ENCODE results near the gene SLC4A9.

The SLC4A9 gene

DNA sequence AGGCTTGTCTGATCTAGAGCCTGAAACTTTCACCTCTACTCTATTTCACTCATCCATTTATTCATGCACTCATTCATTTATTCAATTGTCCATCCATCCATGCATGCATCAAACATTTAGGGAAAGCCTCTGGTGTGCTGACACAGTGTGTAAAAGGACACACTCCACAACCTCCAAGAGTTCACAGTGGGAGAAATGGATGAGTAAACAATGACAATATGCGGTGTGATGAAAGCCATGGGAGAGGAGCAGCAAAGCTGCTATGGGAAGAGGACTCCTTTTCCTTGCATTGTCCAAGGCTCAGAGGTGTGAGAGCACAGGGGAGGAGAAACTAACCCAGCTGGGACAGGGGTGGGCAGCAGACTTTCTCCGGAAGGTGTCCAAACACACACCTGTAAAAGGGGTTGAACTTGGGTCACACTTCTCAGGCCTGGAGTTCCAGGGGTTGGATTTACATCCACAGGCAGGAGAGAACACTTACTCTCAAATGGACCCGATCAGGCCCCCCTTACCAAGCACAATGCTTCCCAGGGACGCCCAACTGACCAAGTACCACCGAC, 35.9 kb upstream of the SLC4A9 start:
- Histone ChIP-seq H3K27me3 (replicated peaks; ENCODE audit: control insufficient read depth, insufficient read depth, low read length, poor library complexity, severe bottlenecking) (no peaks in the 10 kb centered on the region), H3K4me3 (ENCODE audit: insufficient read depth, low read depth, low read length, poor library complexity, severe bottlenecking) (no peak overlapping the region), H3K4me1 (ENCODE audit: control insufficient read depth, insufficient read depth, low read length, poor library complexity, severe bottlenecking) (no peaks in the 10 kb centered on the region), H3K36me3 (ENCODE audit: control insufficient read depth, insufficient read depth, low read length) (no peaks in the 10 kb centered on the region), H3K27ac (ENCODE audit: insufficient read depth, low read length, poor library complexity, severe bottlenecking) (no peak overlapping the region), H3K9me3 (ENCODE audit: control insufficient read depth, low read length) (no peaks in the 10 kb centered on the region)
- DNase-seq: no peak

DNA sequence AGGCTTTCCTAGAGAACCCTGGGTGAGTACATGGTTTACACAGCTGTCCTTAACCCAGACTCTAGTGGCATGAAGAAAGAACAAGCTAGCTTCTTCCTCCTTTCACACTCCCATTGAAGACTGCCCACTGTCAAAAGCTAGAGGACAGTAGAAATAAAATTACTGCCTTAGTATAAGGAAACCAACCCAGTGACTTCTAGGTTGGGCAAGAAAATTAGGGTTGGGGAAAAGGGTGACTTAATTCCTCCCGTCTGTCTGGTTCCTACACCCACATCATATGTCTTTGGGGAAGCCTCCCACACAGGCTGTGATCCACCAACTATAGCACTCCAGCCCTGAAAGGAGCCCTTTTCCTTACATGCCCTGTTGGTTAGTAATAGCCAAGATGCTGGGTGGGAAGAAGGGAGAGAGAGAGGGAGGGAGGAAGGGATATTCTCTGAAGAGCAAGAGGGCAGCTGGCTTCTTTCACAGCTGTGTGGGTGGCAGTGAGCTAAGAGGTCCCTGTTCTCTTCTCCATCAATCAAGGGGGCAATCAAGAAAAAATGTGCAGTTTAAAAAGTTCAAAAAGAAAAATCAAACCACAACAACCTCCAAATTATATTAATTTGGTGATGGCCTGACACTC, 35.3 kb upstream of the SLC4A9 start:
- H3K27me3 ChIP-seq (replicated peaks; ENCODE audit: control insufficient read depth, insufficient read depth, low read length, poor library complexity, severe bottlenecking): no peaks in the 10 kb centered on the region
- H3K4me1 ChIP-seq (ENCODE audit: control insufficient read depth, insufficient read depth, low read length, poor library complexity, severe bottlenecking): no peaks in the 10 kb centered on the region
- H3K9me3 ChIP-seq (ENCODE audit: control insufficient read depth, low read length): no peaks in the 10 kb centered on the region
- no peak for DNase-seq
- no peak overlapping the region for H3K4me3 ChIP-seq (ENCODE audit: insufficient read depth, low read depth, low read length, poor library complexity, severe bottlenecking)
- no peaks in the 10 kb centered on the region for H3K36me3 ChIP-seq (ENCODE audit: control insufficient read depth, insufficient read depth, low read length)
- no peak overlapping the region for H3K27ac ChIP-seq (ENCODE audit: insufficient read depth, low read length, poor library complexity, severe bottlenecking)

DNA sequence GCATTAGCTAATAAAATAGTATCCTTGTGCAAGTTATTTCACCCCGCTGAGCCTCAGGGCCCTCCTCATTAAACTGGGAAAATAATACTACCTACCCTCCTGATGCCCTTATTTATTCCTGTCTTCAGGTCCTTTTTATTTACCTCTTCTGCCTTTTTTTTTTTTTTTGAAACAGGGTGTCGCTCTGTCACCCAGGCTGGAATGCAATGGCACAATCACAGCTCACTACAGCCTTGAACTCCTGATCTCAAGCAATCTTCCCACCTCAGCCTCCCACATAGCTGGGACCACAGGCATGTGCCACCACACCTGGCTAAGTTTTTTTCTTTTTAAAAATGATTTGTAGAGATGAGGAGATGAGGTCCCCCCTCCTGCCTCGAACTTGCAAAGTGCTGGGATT, 34.5 kb upstream of the SLC4A9 start:
- no peaks in the 10 kb centered on the region for H3K4me1 ChIP-seq (ENCODE audit: control insufficient read depth, insufficient read depth, low read length, poor library complexity, severe bottlenecking)
- H3K4me3 ChIP-seq (ENCODE audit: insufficient read depth, low read depth, low read length, poor library complexity, severe bottlenecking): no peak overlapping the region
- no peak overlapping the region for H3K27ac ChIP-seq (ENCODE audit: insufficient read depth, low read length, poor library complexity, severe bottlenecking)
- no peaks in the 10 kb centered on the region for H3K9me3 ChIP-seq (ENCODE audit: control insufficient read depth, low read length)
- no peak for DNase-seq
- H3K27me3 ChIP-seq (replicated peaks; ENCODE audit: control insufficient read depth, insufficient read depth, low read length, poor library complexity, severe bottlenecking): no peaks in the 10 kb centered on the region
- H3K36me3 ChIP-seq (ENCODE audit: control insufficient read depth, insufficient read depth, low read length): no peaks in the 10 kb centered on the region

DNA sequence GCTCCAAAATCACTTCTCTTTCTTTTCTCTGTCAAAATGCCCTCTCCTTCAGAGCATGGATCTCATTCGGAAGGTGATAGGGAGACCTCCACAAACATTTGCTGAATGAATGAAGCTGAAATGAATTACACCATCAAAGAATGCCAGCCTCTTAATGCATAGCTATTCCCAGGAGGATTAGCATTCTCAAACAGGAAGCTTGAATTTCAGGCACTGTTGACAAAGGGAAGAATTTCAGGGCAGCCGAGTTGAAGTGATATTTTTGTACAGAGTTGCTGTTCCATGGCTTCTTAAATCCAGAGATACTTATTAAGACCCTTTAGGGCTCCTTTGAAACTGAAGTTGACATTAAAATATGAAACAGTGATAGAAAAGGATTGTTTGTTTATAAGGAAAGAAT, 32.4 kb upstream of the SLC4A9 start:
- Histone ChIP-seq H3K4me1 (ENCODE audit: control insufficient read depth, insufficient read depth, low read length, poor library complexity, severe bottlenecking) (no peaks in the 10 kb centered on the region), H3K9me3 (ENCODE audit: control insufficient read depth, low read length) (no peaks in the 10 kb centered on the region), H3K36me3 (ENCODE audit: control insufficient read depth, insufficient read depth, low read length) (no peaks in the 10 kb centered on the region), H3K27ac (ENCODE audit: insufficient read depth, low read length, poor library complexity, severe bottlenecking) (no peak overlapping the region), H3K4me3 (ENCODE audit: insufficient read depth, low read depth, low read length, poor library complexity, severe bottlenecking) (no peak overlapping the region), H3K27me3 (replicated peaks; ENCODE audit: control insufficient read depth, insufficient read depth, low read length, poor library complexity, severe bottlenecking) (no peaks in the 10 kb centered on the region)
- no peak for DNase-seq

DNA sequence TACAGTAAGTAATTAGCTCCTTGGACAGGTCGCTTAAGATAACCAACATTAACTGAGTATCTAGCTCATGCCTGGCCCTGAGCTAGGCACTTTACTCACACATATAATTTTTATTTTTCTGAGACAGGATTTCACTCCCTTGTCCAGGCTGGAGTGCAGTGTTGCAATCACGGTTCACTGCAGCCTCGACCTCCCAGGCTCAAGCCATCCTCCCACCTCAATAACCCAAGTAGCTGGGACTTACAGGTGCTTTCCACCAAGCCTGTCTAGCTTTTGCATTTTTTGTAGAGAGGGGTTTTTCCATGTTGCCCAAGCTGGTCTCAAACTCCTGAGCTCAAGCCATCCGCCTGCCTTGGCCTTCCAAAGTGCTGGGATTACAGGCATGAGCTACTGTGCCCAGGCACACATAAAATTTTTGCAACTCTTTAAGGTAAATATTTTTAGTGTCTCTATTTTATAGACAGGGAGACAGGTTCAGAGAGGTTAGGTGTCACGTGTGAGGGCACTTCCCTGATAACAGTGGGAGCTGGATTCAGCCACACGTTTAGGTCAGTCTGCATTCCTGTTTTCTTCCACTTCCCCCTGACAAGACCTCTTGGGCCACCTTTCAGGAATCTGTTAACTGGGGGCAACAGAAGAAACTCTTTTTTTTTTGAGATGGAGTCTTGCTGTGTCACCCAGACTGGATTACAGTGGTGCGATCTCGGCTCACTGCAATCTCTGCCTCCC, 31.8 kb upstream of the SLC4A9 start:
- Histone ChIP-seq H3K4me3 (ENCODE audit: insufficient read depth, low read depth, low read length, poor library complexity, severe bottlenecking) (no peak overlapping the region), H3K27me3 (replicated peaks; ENCODE audit: control insufficient read depth, insufficient read depth, low read length, poor library complexity, severe bottlenecking) (no peaks in the 10 kb centered on the region), H3K4me1 (ENCODE audit: control insufficient read depth, insufficient read depth, low read length, poor library complexity, severe bottlenecking) (no peaks in the 10 kb centered on the region), H3K9me3 (ENCODE audit: control insufficient read depth, low read length) (no peaks in the 10 kb centered on the region), H3K36me3 (ENCODE audit: control insufficient read depth, insufficient read depth, low read length) (no peaks in the 10 kb centered on the region), H3K27ac (ENCODE audit: insufficient read depth, low read length, poor library complexity, severe bottlenecking) (no peak overlapping the region)
- no peak for DNase-seq

DNA sequence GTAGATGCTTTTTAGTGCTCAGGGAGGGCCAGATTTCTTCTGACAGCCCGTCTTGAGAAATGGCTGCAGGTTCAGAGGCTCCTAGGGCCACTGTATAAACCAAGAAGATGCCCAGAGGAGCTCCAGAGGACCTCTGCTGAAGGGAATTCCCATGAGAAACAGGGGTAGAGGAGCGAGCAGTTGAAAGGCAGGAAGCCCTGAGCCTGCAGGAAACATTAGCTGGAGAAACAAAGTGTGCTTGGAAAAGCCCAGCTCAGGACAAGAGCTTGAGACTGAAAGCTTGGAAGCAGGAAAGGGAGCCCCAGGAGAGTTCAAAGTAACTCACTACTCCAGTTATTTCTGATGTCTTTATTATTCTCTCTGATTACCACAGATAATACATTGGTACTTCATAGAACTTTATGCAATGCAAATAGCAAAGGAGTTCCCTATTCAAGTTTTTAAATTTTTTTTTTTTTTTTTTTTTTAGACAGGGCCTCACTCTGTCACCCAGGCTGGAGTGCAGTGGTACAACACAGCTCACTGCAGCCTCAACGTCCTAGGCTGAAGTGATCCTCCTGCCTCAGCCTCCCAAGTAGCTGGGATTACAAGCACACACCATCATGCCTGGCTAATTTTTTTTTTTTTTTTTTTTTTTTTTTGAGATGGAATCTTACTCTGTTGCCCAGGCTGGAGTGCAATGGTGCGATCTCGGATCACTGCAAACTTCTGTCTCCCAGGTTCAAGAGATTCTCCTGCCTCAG, 30.1 kb upstream of the SLC4A9 start:
- no peaks in the 10 kb centered on the region for H3K9me3 ChIP-seq (ENCODE audit: control insufficient read depth, low read length)
- no peaks in the 10 kb centered on the region for H3K27me3 ChIP-seq (replicated peaks; ENCODE audit: control insufficient read depth, insufficient read depth, low read length, poor library complexity, severe bottlenecking)
- H3K36me3 ChIP-seq (ENCODE audit: control insufficient read depth, insufficient read depth, low read length): no peaks in the 10 kb centered on the region
- no peaks in the 10 kb centered on the region for H3K4me1 ChIP-seq (ENCODE audit: control insufficient read depth, insufficient read depth, low read length, poor library complexity, severe bottlenecking)
- H3K4me3 ChIP-seq (ENCODE audit: insufficient read depth, low read depth, low read length, poor library complexity, severe bottlenecking): no peak overlapping the region
- DNase-seq: no peak
- no peak overlapping the region for H3K27ac ChIP-seq (ENCODE audit: insufficient read depth, low read length, poor library complexity, severe bottlenecking)

DNA sequence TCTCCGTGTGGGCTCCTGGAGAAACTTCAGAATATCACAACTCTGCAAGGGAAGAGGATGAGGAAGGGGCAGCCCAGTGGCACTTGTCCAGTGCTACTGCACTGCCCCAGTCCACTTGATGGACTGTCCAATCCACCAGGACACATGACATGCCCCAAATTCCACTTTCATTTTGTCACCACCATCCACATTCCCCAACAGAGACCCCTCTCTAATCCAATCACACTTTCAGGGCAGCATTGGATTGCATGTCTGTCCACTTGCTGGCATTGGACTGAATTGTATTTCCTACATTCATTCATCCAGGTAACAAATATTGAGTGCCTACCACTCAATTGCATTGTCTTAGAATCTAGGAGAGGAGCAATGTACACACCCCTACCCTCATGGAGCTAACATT, 28.4 kb upstream of the SLC4A9 start:
- Histone ChIP-seq H3K36me3 (ENCODE audit: control insufficient read depth, insufficient read depth, low read length) (no peaks in the 10 kb centered on the region), H3K9me3 (ENCODE audit: control insufficient read depth, low read length) (no peaks in the 10 kb centered on the region), H3K4me1 (ENCODE audit: control insufficient read depth, insufficient read depth, low read length, poor library complexity, severe bottlenecking) (no peaks in the 10 kb centered on the region), H3K4me3 (ENCODE audit: insufficient read depth, low read depth, low read length, poor library complexity, severe bottlenecking) (no peak overlapping the region), H3K27ac (ENCODE audit: insufficient read depth, low read length, poor library complexity, severe bottlenecking) (no peak overlapping the region), H3K27me3 (replicated peaks; ENCODE audit: control insufficient read depth, insufficient read depth, low read length, poor library complexity, severe bottlenecking) (no peaks in the 10 kb centered on the region)
- DNase-seq: no peak

DNA sequence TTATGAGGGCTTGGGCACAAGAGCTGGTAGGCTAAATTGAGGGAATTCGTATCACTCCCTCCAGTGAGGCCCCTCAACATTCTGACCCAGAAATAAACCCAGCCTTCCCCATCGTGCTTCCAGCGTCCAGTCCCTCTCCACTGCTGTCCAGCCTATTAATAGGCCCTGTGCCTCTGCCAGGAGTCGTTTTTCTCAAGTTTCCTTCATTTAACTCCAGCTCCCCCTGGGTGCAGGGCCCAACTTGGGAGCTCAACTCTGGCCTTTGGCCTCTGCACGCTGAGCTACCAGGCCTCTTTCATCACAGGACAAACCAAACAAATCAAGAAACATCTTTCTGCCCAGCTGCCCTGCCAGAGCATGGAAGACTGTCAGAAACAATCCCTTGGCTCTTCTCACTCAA, 23.6 kb upstream of the SLC4A9 start:
- H3K27me3 ChIP-seq (replicated peaks; ENCODE audit: control insufficient read depth, insufficient read depth, low read length, poor library complexity, severe bottlenecking): no peaks in the 10 kb centered on the region
- no peak overlapping the region for H3K27ac ChIP-seq (ENCODE audit: insufficient read depth, low read length, poor library complexity, severe bottlenecking)
- H3K4me1 ChIP-seq (ENCODE audit: control insufficient read depth, insufficient read depth, low read length, poor library complexity, severe bottlenecking): no peaks in the 10 kb centered on the region
- H3K36me3 ChIP-seq (ENCODE audit: control insufficient read depth, insufficient read depth, low read length): no peaks in the 10 kb centered on the region
- no peaks in the 10 kb centered on the region for H3K9me3 ChIP-seq (ENCODE audit: control insufficient read depth, low read length)
- no peak for DNase-seq
- no peak overlapping the region for H3K4me3 ChIP-seq (ENCODE audit: insufficient read depth, low read depth, low read length, poor library complexity, severe bottlenecking)

DNA sequence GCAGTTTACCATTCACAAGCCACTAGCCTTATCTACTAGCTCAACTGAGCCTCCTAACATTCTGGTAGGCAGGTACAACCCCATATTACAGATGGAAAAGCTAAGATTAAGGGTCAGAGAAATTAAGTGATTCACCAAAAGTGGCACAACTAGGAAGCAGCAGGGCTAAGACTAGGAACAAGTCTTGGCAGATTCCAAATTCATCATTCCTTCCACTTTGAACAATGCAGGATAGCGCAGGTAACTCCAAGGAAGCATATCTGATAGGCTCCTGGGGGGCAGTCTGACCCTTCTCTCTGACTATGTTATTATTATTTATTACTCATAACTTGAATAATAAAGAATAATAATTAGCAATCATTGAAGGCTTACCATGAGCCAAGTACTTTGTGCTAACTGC, 22.1 kb upstream of the SLC4A9 start:
- Histone ChIP-seq H3K4me1 (ENCODE audit: control insufficient read depth, insufficient read depth, low read length, poor library complexity, severe bottlenecking) (peaks cover 12% of the 10 kb centered on the region), H3K4me3 (ENCODE audit: insufficient read depth, low read depth, low read length, poor library complexity, severe bottlenecking) (no peak overlapping the region), H3K36me3 (ENCODE audit: control insufficient read depth, insufficient read depth, low read length) (no peaks in the 10 kb centered on the region), H3K9me3 (ENCODE audit: control insufficient read depth, low read length) (no peaks in the 10 kb centered on the region), H3K27me3 (replicated peaks; ENCODE audit: control insufficient read depth, insufficient read depth, low read length, poor library complexity, severe bottlenecking) (no peaks in the 10 kb centered on the region), H3K27ac (ENCODE audit: insufficient read depth, low read length, poor library complexity, severe bottlenecking) (no peak overlapping the region)
- DNase-seq: no peak

DNA sequence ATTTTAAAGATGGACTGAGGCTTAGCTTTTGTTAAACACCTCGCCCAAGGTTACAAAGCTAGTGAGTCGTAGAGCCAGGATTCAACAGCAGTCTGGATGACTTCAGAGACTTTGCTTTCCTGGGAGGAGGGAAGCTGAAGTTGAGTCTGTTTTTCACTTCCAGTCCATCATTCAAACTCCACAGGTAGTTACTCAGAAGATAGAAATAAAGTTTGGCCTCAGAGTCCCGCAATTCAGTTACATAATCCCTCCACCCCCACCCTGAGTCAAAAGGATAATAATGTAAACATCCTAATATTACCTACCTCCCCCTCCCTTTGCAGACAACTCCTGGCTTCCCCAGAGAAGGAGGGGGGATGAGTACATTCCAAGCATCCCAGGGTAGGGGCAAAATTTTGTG, 21.7 kb upstream of the SLC4A9 start:
- H3K36me3 ChIP-seq (ENCODE audit: control insufficient read depth, insufficient read depth, low read length): no peaks in the 10 kb centered on the region
- no peaks in the 10 kb centered on the region for H3K27me3 ChIP-seq (replicated peaks; ENCODE audit: control insufficient read depth, insufficient read depth, low read length, poor library complexity, severe bottlenecking)
- H3K4me1 ChIP-seq (ENCODE audit: control insufficient read depth, insufficient read depth, low read length, poor library complexity, severe bottlenecking): peaks cover 16% of the 10 kb centered on the region
- no peak for DNase-seq
- no peak overlapping the region for H3K4me3 ChIP-seq (ENCODE audit: insufficient read depth, low read depth, low read length, poor library complexity, severe bottlenecking)
- H3K9me3 ChIP-seq (ENCODE audit: control insufficient read depth, low read length): no peaks in the 10 kb centered on the region
- no peak overlapping the region for H3K27ac ChIP-seq (ENCODE audit: insufficient read depth, low read length, poor library complexity, severe bottlenecking)

Data from effector memory CD4-positive, alpha-beta T cell (primary cell).